Heart right ventricle (tissue), 16 donors: Measurements from ENCODE around the gene EIF3F. TPM values are rescaled to one million over a fixed set of nuclear protein-coding genes. Genes with fewer than 3 reads are reported as not detected.

Experiments
- ATAC-seq, 8 donors: fragments of 200-7000 bp; cut with Tn5 transposase; one replicate each; pipeline ENCODE4 v1.9.1; 2020; ENCODE audit warnings: mild to moderate bottlenecking in 8 of 8, moderate library complexity in 8 of 8, moderate number of reproducible peaks in 1 of 8
- DNase-seq, 2 donors: peaks; one replicate each; pipeline ENCODE4 v3.0.0-alpha.2; 2020
- H3K27ac ChIP-seq, 10 donors: fragments of 200-600 bp; sonication (generic) in 2 of 10; one replicate each; pipeline versions ENCODE4 v1.5.0 to v1.8.0; 2020 to 2022; ENCODE audit warnings: mild to moderate bottlenecking in 3 of 10
- H3K27me3 ChIP-seq, 7 donors: fragments of 200-600 bp; one replicate each; pipeline ENCODE4 v1.8.0; 2021 to 2022; ENCODE audit warnings: mild to moderate bottlenecking in 2 of 7
- H3K36me3 ChIP-seq, 9 donors: fragments of 200-600 bp; sonication (generic) in 1 of 9; one replicate each; pipeline versions ENCODE4 v1.5.0 to v1.8.0; 2020 to 2022; ENCODE audit warnings: mild to moderate bottlenecking in 2 of 9
- H3K4me1 ChIP-seq, 9 donors: fragments of 200-600 bp; sonication (generic) in 1 of 9; one replicate each; pipeline versions ENCODE4 v1.5.0 to v1.8.0; 2020 to 2022; ENCODE audit warnings: mild to moderate bottlenecking in 4 of 9
- H3K4me3 ChIP-seq, 10 donors: fragments of 200-600 bp; sonication (generic) in 2 of 10; one replicate each; pipeline versions ENCODE4 v1.5.0 to v1.8.0; 2020 to 2022; ENCODE audit warnings: mild to moderate bottlenecking in 7 of 10, moderate library complexity in 2 of 10
- H3K9me3 ChIP-seq, 11 donors: fragments of 200-600 bp in 10 of 11; sonication (generic) in 2 of 11; one replicate each; pipeline versions ENCODE4 v1.5.0 to v1.8.0; 2013 to 2022; ENCODE audit warnings: mild to moderate bottlenecking in 2 of 11, control low read depth in 1 of 11, moderate library complexity in 1 of 11
- WGBS, 2 donors: extraction: QIAGEN DNeasy Blood & Tissue Kit; methylation state at CpG; one replicate each; pipeline ENCODE4 v1.1.7; 2013; ENCODE audit warnings: inconsistent platforms in 1 of 2; 5-methylcytosine and 5-hydroxymethylcytosine counted together
- intact Hi-C, 10 donors: fragments of 100-400 bp; cut with DNase I; formaldehyde crosslinking; loops; one replicate each; pipeline versions ENCODE4 v1.11.1 to v1.14.2; 2022
- polyA plus RNA-seq, 2 donors: library from polyadenylated mRNA; stranded (reverse); fragments of 200-250 nt; gene quantifications; one replicate each; pipeline ENCODE4 v1.2.3, GENCODE V29; 2013
- total RNA-seq, 10 donors: library from RNA; stranded (reverse); fragmentation: NEBNext Ultra II Directional in 3 of 10; extraction: Animal tissue kit (Norgen Biotek cat#: 25700) in 3 of 10; gene quantifications; one replicate each; pipeline versions ENCODE4 v1.2.1 to v1.2.4, GENCODE V29; 2021 to 2023
- TF ChIP-seq, protein P1 (sequence below), 9 donors: fragments of 200-600 bp; sonication (generic) in 2 of 9; IDR thresholded peaks; one replicate each; pipeline versions ENCODE4 v1.5.0 to v1.8.0; 2021 to 2022; ENCODE audit warnings: antibody characterized with exemption in 9 of 9, mild to moderate bottlenecking in 5 of 9, moderate library complexity in 1 of 9
- donor health status: Arrhythmogenic right ventricular cardiomyopathy.
- donor health status: ischemic (EF 13 %, LVEDD 7.1; RV severe dilation, severe dysfunction).
- donor health status: healthy with polysubstance abuse.
- donor health status: DM: no; HTN: yes; CAD: no.
- donor health status: DM: no; HTN: no; CAD: no.
- donor health status: ischemic (EF 25% LVEDD 6.9; RV normal size, moderate dysfunction).
- donor health status: ischemic (EF 25% LVEDD 5.7; RV mildly dilated, moderate dysfunction).
- donor health status: healthy.
- donor health status: DM: yes; HTN: yes; CAD: no.
- donor health status: Ischemic cardiomyopathy.
- donor health status: ischemic (EF 35%, LVEDD 5.7; RV mildly dilated, moderate dysfunction).
- donor health status: nonischemic (EF 11% LVEDD 7.7; RV severe dilation, severe dysfunction).
- donor health status: DM: yes; HTN: yes; CAD: no.
- donor health status: PGD.
- donor health status: ischemic (EF 29% LVEDD 5.4; RV normal size, mild dysfunction).
- donor health status: nonischemic (EF 23%, LVEDD 6.1; RV moderate dilation, normal function).

EIF3F gene
- total and polyA plus RNA-seq, 12 donors, result 63.2 to 386 (median 157) TPM

GRCh38 chr11:7994581-7995278, 7.6 kb downstream of the EIF3F start:
- DNase-seq, result no peak
- Histone ChIP-seq H3K4me1 (peaks cover 0 to 21% (median 8%) of the 10 kb centered on the region in 9 donors), H3K9me3 (no peaks in the 10 kb centered on the region), H3K36me3 (peaks cover 4 to 94% (median 75%) of the 10 kb centered on the region in 9 donors), H3K27ac (no peak overlapping the region), H3K27me3 (no peaks in the 10 kb centered on the region), H3K4me3 (no peak overlapping the region)
- TF ChIP-seq, protein P1, sequence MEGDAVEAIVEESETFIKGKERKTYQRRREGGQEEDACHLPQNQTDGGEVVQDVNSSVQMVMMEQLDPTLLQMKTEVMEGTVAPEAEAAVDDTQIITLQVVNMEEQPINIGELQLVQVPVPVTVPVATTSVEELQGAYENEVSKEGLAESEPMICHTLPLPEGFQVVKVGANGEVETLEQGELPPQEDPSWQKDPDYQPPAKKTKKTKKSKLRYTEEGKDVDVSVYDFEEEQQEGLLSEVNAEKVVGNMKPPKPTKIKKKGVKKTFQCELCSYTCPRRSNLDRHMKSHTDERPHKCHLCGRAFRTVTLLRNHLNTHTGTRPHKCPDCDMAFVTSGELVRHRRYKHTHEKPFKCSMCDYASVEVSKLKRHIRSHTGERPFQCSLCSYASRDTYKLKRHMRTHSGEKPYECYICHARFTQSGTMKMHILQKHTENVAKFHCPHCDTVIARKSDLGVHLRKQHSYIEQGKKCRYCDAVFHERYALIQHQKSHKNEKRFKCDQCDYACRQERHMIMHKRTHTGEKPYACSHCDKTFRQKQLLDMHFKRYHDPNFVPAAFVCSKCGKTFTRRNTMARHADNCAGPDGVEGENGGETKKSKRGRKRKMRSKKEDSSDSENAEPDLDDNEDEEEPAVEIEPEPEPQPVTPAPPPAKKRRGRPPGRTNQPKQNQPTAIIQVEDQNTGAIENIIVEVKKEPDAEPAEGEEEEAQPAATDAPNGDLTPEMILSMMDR (IDR thresholded peaks at IDR 0.05), result no peak
- intact Hi-C loops, result no loop called here
- 67% methylated on average over 6 of the region's 6 CpGs for WGBS, 2 donors
- ATAC-seq, result peak in 1 of 8 donors; percentile 25

GRCh38 chr11:7999795-8000194, 12.7 kb downstream of the EIF3F start:
- H3K9me3 ChIP-seq, result no peaks in the 10 kb centered on the region
- H3K27me3 ChIP-seq, result no peaks in the 10 kb centered on the region
- peaks cover 0 to 61% (median 47%) of the 10 kb centered on the region in 9 donors for H3K36me3 ChIP-seq
- H3K4me1 ChIP-seq, result peaks cover 0 to 8% (median 2%) of the 10 kb centered on the region in 9 donors
- no peak for DNase-seq
- ATAC-seq, result no peak
- H3K4me3 ChIP-seq, result no peak overlapping the region
- intact Hi-C loops, result loop anchor here in 1 of 10 donors (10.0 kb wide), 1 partner anchor 565 kb away; no protein-coding TSS in a partner anchor
- TF ChIP-seq, protein P1 (IDR thresholded peaks at IDR 0.05), result no peak
- no peak overlapping the region for H3K27ac ChIP-seq
- WGBS, 2 donors, result 90 to 91% methylated on average over 10 of the region's 10 CpGs

DNA sequence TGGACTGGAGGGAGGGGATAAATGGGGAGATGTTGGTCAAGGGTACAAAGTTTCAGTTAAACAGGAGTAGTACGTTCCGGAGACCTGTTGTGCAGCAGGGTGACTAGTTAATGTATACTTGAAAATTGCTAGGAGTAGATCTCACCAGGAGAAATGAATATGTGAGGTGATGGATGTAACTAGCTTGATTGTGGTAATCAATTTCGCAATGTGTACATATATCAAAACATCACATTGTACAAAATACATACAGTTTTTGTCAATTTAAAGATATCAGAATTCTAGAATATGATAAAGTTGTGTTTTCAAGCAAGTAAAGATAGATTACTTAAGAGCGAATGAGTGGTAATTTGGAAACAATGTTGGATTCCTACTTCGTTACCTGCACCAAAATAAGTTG, 13.3 kb downstream of the EIF3F start:
- intact Hi-C loops, result loop anchor here in 1 of 10 donors (10.0 kb wide), 1 partner anchor 564 kb away; no protein-coding TSS in a partner anchor
- ATAC-seq (no peak), DNase-seq (no peak)
- Histone ChIP-seq H3K36me3 (peaks cover 0 to 55% (median 41%) of the 10 kb centered on the region in 9 donors), H3K27me3 (no peaks in the 10 kb centered on the region), H3K9me3 (no peaks in the 10 kb centered on the region), H3K4me3 (no peak overlapping the region), H3K4me1 (peaks cover 0 to 2% (median 0%) of the 10 kb centered on the region in 9 donors), H3K27ac (no peak overlapping the region)
- WGBS, 2 donors, result 72 to 85% methylated on average over 5 of the region's 5 CpGs
- TF ChIP-seq, protein P1 (IDR thresholded peaks at IDR 0.05), result no peak

DNA sequence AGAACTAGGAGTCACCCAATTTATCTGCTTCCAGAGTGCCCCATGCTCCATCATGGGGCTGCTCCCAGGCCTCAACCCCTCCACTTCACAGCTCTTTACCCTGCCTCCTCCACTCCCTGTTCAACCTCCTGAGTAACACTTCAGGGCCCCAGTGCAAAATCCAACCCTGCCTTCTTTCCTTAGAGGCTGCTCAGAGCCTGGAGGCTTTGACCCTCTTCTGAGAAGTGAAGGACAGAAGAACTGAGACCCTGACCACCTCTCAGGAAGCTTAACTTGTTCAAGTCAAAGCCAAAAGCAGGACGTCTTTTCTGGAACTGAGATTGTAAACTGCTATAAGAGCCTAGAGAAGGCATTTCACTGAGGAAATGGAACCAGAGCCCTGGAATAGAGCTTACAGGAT, 15.5 kb downstream of the EIF3F start:
- no peaks in the 10 kb centered on the region for H3K4me1 ChIP-seq
- 56 to 77% methylated on average over 1 of the region's 1 CpG for WGBS, 2 donors
- TF ChIP-seq, protein P1 (IDR thresholded peaks at IDR 0.05), result no peak
- intact Hi-C loops, result loop anchor here in 1 of 10 donors (10.0 kb wide), 1 partner anchor 562 kb away; no protein-coding TSS in a partner anchor
- DNase-seq (no peak), ATAC-seq (no peak)
- no peaks in the 10 kb centered on the region for H3K27me3 ChIP-seq
- H3K4me3 ChIP-seq, result no peak overlapping the region
- peaks cover 0 to 32% (median 21%) of the 10 kb centered on the region in 9 donors for H3K36me3 ChIP-seq
- no peak overlapping the region for H3K27ac ChIP-seq
- H3K9me3 ChIP-seq, result no peaks in the 10 kb centered on the region
